ENCODE data around the gene CCDC6.
A peak's percentile ranks its signal among the peaks of the same experiment; 100 is the strongest.
"Not testable (repeated sequence)": the region's sequence is repeated elsewhere in the genome, so short reads cannot be mapped to it uniquely, and the experiment has no call there.

The CCDC6 gene

GRCh38 chr10:59808896-59809643 lies 97.3 kb downstream of the CCDC6 start:
- peak; percentile 64 for DNase-seq (ENCODE audit: low read depth)

GRCh38 chr10:59807629-59808620 lies 98.4 kb downstream of the CCDC6 start:
- no peak for DNase-seq (ENCODE audit: low read depth)

- no peak for DNase-seq (ENCODE audit: low read depth)
These were observed 101.3 kb downstream of the CCDC6 start for GRCh38 chr10:59805014-59805413.

DNA sequence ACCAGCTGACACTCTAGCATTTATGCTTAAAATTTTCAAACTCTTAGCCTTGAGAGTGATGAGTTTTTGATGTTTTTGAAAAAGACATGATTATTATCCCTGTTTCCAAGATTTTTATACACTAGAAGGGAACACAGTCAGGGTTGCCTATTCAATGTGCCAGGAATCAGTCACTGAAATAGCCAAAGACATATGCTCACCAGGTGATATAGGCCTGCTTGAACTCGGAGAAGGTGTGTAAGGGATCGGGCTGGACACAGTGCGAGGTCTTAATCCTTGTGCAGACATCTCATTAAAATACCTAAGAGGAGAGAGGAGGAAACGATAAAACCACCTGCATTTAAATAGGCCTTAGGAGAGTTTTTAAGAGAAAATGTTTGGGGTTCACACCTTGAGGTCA lies 102.1 kb downstream of the CCDC6 start:
- DNase-seq (ENCODE audit: low read depth): no peak

DNA sequence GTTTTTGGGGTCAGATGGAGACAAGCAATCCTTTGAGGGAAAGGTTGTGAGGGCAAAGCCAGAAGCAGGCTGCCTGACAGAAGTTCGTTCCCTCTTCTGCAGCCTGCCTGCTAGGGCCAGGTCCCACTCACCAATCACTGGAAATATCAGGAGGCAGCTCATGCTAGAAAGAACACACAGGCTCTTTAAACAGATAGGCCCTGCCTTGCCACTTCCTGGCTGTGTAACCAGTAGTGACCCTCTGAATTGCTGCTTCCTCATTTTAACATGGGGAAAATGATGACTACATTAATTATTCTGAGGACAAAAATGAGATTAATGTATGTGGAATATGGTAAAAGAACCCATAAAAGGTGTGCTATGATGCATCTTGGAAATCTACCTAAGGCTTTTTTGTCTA lies 102.6 kb downstream of the CCDC6 start:
- no peak for DNase-seq (ENCODE audit: low read depth)

GRCh38 chr10:59801171-59801570 lies 105.2 kb downstream of the CCDC6 start:
- DNase-seq (ENCODE audit: low read depth): no peak

DNA sequence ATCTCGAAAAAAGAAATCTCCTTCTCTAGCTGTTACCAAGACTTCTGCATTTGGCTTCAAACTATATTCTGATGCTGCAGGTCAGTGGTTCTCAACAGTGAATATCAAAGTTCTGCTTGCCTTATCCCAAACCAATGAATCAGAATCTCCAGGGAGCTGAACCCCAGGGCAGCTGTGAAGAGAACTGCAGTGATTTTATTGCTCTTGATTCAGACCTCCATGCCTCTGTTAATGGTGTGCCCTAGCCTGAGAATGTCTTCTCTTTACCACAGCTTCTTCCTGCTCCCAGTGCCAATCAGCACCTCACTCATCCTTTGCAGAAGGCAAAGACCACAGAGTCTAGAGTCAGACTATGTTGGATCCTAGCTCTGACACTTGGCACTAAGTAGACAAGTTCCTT lies 106.9 kb downstream of the CCDC6 start:
- no peak for DNase-seq (ENCODE audit: low read depth)

DNA sequence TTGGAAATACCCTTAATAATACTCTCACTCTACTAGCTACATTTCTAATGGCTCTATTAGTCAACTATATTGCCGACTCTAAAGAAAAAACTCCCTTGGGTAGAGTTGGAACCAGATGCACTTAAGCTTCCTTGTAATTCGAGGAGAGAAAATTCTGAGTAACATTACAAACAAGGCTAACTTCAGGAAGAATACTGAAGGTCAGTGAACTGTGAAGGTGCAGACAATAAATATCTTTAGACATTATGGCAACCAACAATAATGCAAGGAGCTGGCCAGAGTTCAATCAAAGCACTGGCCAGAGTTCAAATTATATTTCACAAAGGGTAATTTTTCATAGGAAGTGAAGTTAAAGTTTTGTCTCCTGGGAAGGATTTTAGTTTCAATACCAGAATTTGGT lies 112.4 kb downstream of the CCDC6 start:
- no peak for DNase-seq (ENCODE audit: low read depth)

DNA sequence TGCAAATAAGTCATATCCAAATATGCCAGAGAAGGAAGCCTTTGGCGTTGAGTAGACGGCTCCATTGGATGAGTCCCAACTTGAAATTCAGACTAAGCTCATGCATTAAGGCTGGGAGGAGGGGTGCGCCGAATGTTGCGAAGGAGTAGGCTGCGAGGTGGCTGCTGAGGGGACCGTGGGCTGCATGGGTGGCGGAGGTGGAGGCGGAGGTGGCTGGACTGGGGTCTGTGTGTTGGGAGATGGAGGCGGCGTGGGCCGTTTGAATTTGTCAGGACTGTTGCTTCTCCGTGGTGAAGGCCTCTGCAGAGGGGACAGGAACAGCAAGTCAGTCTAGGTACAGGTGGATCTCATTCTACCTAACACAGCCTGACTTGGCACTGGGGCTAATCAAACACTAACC lies 113.5 kb downstream of the CCDC6 start:
- no peak for DNase-seq (ENCODE audit: low read depth)

- DNase-seq (ENCODE audit: low read depth): no peak
These were observed 114.8 kb downstream of the CCDC6 start for GRCh38 chr10:59791601-59792000.

GRCh38 chr10:59790080-59790479 lies 116.3 kb downstream of the CCDC6 start:
- DNase-seq (ENCODE audit: low read depth): not testable (repeated sequence)

- DNase-seq (ENCODE audit: low read depth): not testable (repeated sequence)
These were observed 117.4 kb downstream of the CCDC6 start for GRCh38 chr10:59788914-59789313.

- DNase-seq (ENCODE audit: low read depth): not testable (repeated sequence)
These were observed 119.3 kb downstream of the CCDC6 start for GRCh38 chr10:59787032-59787431.

DNA sequence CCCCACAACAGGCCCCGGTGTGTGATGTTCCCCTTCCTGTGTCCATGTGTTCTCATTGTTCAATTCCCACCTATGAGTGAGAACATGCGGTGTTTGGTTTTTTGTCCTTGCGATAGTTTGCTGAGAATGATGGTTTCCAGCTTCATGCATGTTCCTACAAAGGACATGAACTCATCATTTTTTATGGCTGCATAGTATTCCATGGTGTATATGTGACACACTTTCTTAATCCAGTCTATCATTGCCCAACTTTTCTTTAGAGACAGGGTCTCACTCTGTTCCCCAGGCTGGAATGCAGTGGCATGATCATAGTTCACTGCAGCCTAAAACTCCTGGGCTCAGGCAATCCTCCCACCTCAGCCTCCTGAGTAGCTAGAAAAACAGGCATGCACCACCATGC lies 120.9 kb downstream of the CCDC6 start:
- not testable (repeated sequence) for DNase-seq (ENCODE audit: low read depth)

GRCh38 chr10:59781511-59781910 lies 124.8 kb downstream of the CCDC6 start:
- no peak for DNase-seq (ENCODE audit: low read depth)

DNA sequence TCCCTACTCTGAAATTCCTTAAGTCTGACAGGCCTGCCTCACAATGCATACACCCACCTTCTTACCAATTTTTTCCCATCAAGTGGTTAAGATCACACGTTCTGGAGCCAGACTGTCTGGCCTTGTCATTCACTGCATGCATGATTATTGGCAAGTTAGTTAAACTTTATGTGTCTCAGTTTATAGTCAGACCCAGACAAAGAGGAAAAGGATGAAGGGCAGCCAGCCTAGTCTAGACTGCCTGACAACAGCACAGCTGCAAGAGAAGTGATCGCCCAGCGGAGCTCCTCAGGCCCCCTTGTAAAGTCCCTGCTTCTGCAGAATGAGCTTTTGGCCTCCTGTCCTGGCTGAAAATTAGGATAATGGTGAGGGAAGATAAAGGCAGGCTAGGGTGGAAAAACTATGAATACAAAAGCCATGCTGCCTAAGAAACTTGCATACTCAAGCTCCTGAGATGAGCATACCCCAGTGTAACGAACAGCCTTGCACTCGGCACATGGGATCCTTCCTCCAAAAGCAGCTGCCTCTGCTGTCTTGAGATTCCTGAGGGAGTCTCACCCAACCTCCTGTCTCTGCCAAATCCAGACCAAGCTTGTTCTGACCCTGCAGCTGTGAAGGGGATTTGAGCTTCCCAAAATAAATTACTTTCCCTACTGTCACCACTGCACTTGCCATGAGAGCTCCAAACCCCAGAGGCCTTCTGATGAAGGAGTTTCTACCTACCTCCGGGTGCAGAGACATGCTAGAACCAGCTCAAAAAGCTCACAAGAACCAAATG lies 126.4 kb downstream of the CCDC6 start:
- DNase-seq (ENCODE audit: low read depth): no peak

- no peak for DNase-seq (ENCODE audit: low read depth)
These were observed 131.9 kb downstream of the CCDC6 start for GRCh38 chr10:59774451-59774850.

DNA sequence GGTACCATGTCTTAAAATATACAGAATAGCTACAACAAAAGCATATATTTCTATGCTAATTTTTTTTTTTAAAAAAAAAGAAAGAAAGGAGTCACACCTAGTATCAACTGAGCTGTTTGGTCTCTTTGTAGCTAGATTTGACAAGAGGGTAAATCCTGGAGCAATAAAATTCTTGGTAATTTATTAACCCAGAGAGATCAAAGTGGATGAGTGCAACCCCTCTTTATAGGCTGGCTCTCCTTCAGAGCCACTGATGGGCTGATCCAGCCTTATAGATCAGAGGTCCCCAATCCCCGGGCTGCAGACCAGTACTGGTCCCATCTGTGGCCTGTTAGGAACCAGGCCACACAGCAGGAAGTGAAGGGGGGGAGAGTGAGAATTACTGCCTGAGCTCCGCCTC lies 133.3 kb downstream of the CCDC6 start:
- no peak for DNase-seq (ENCODE audit: low read depth)

DNA sequence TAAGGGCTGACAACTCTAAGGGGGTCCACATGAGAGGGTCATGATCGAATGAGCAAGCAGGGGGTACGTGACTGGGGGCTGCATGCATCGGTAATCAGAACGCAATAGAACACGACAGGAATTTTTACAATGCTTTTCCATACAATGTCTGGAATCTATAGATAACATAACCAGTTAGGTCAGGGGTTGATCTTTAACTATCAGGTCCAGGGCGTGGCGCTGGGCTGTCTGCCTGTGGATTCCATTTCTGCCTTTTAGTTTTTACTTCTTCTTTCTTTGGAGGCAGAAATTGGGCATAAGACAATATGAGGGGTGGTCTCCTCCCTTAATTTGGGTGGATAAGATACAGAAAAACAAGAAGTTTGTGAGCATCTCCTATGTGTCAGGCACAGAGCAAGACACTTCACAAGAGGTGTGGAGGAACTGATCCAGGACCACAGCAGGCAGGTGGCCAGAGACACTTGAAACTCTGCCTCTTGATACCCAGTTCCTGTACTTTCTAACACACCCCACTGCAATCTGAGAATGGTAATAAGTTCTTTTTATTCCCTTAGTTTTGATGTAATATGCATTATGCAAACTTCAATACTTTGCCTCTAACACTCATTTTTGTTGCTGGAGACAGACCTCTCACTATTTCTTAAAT lies 135.1 kb downstream of the CCDC6 start:
- DNase-seq (ENCODE audit: low read depth): no peak

DNA sequence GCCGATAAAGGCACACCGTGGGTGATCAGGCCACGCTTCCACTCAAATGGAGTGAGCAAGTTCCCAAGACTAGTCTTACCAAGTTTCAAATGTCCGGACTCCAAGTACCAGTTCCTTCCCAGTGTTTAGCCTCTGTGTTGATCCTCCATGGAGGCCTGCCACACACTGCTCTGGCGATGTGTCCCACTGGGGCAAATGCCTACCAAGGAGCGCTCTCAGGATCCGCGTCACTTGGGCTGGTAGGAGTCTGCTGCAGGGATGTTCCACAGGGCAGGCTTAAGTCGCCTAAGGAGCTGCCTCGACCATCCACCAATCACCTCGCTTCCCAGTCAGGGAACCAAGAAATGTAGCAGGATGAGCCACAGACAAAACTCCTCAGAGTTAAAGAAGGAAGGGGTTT lies 135.7 kb downstream of the CCDC6 start:
- no peak for DNase-seq (ENCODE audit: low read depth)

GRCh38 chr10:59762505-59762904 lies 143.9 kb downstream of the CCDC6 start:
- DNase-seq (ENCODE audit: low read depth): no peak

DNA sequence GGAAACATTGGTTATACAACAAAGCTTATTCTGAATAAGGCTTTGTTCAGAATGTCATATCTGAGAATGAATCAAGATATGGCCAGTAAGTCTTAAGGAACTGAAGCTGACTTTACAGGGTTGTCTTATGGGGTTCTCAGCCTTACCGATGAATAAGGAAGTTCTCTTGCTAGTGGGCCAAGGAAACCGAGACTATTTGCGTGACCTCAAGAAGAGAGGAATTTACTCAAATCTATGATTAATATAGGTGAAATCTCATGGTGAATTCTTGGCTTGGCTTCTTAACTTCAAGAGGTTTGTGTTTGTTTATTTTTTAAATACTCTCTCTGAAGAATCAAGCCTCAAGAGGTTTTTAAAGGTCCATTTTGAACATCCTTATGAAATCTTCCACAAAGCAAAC lies 148.4 kb downstream of the CCDC6 start:
- DNase-seq (ENCODE audit: low read depth): no peak
